AG04450 (cell line): ENCODE measurements around the gene PAK5. TPM values are rescaled to one million over a fixed set of nuclear protein-coding genes. Genes with fewer than 3 reads are reported as not detected.

ENCODE experiments used
- CTCF ChIA-PET: fragments of 300-600, 350-600 bp; formaldehyde crosslinking; extraction: SDS; loops from one replicate; lab custom pipeline; 2022; ENCODE audit warnings: antibody characterized with exemption, inconsistent platforms; lab: Charles Lee
- POLR2A ChIA-PET: fragments of 350-600 bp; formaldehyde crosslinking; extraction: SDS; loops from one replicate; lab custom pipeline; 2021; ENCODE audit warnings: antibody characterized with exemption, inconsistent platforms; lab: Yijun Ruan, JAX
- DNase-seq: peaks from one replicate; pipeline ENCODE4 v3.0.0-alpha.2; 2011; ENCODE audit warnings: low read depth, low spot score
- H3K27ac ChIP-seq: one replicate; pipeline ENCODE4 v1.5.1; 2012; ENCODE audit warnings: low read depth, low read length, control low read depth
- H3K27me3 ChIP-seq: one replicate; pipeline ENCODE4 v1.6.0; 2012; ENCODE audit warnings: low read length; ENCODE audit not compliant: control insufficient read depth, insufficient read depth
- H3K4me3 ChIP-seq: 2 replicates; pipeline ENCODE4 v1.5.1; 2011; ENCODE audit warnings: mild to moderate bottlenecking, low read depth, low read length, control low read depth
- H3K9me3 ChIP-seq: 2 replicates; pipeline ENCODE4 v1.5.1; 2012; ENCODE audit warnings: low read length; ENCODE audit not compliant: control insufficient read depth, insufficient read depth
- CTCF ChIP-seq: IDR thresholded peaks from 2 replicates; pipeline ENCODE4 v1.5.1; 2011; ENCODE audit warnings: low read depth, low read length, control low read depth, inconsistent platforms
- polyA plus RNA-seq: library from polyadenylated mRNA; depleted of rRNA; stranded (reverse); fragments of >200 nt; gene quantifications from 2 replicates; pipeline ENCODE4 v1.2.3, GENCODE V29; 2011

Gene PAK5
- polyA plus RNA-seq, 1 experiment, result not detected

- ChIA-PET CTCF (no interaction called here), POLR2A (no interaction called here)
- H3K27me3 ChIP-seq, result peaks cover 2% of the 10 kb centered on the region
- DNase-seq, result no peak
- H3K9me3 ChIP-seq, result no peaks in the 10 kb centered on the region
- no peak for TF ChIP-seq CTCF
- H3K4me3 ChIP-seq, result no peak overlapping the region
- no peak overlapping the region for H3K27ac ChIP-seq
These were observed 152.0 kb downstream of the PAK5 start for GRCh38 chr20:9686866-9687265.

- Histone ChIP-seq H3K9me3 (no peaks in the 10 kb centered on the region), H3K27ac (no peak overlapping the region), H3K27me3 (peaks cover 2% of the 10 kb centered on the region), H3K4me3 (no peak overlapping the region)
- ChIA-PET POLR2A (no interaction called here), CTCF (interaction anchor here (0.6 kb wide), 1 partner anchor 52 kb away, joined by 3 read pairs; no protein-coding TSS in a partner anchor)
- no peak for DNase-seq
- TF ChIP-seq CTCF, result no peak
These were observed 152.4 kb downstream of the PAK5 start for GRCh38 chr20:9686455-9686854.

GRCh38 chr20:9686001-9686400 lies 152.9 kb downstream of the PAK5 start:
- peaks cover 2% of the 10 kb centered on the region for H3K27me3 ChIP-seq
- CTCF ChIA-PET, result interaction anchor here (0.6 kb wide), 1 partner anchor 52 kb away, joined by 3 read pairs; no protein-coding TSS in a partner anchor
- POLR2A ChIA-PET, result no interaction called here
- no peak overlapping the region for H3K27ac ChIP-seq
- no peak overlapping the region for H3K4me3 ChIP-seq
- no peak for DNase-seq
- no peaks in the 10 kb centered on the region for H3K9me3 ChIP-seq
- TF ChIP-seq CTCF, result no peak

GRCh38 chr20:9685011-9685410 lies 153.9 kb downstream of the PAK5 start:
- CTCF ChIA-PET, result no interaction called here
- H3K27me3 ChIP-seq, result peaks cover 2% of the 10 kb centered on the region
- no peak for TF ChIP-seq CTCF
- H3K27ac ChIP-seq, result no peak overlapping the region
- H3K4me3 ChIP-seq, result no peak overlapping the region
- H3K9me3 ChIP-seq, result no peaks in the 10 kb centered on the region
- POLR2A ChIA-PET, result no interaction called here
- no peak for DNase-seq

GRCh38 chr20:9677100-9677623 lies 161.7 kb downstream of the PAK5 start:
- DNase-seq, result no peak
- Histone ChIP-seq H3K27ac (no peak overlapping the region), H3K9me3 (no peaks in the 10 kb centered on the region), H3K27me3 (no peaks in the 10 kb centered on the region), H3K4me3 (no peak overlapping the region)
- TF ChIP-seq CTCF, result no peak
- POLR2A ChIA-PET, result no interaction called here
- CTCF ChIA-PET, result no interaction called here
